ENCODE measurements around the gene ZNF197.

DNA sequence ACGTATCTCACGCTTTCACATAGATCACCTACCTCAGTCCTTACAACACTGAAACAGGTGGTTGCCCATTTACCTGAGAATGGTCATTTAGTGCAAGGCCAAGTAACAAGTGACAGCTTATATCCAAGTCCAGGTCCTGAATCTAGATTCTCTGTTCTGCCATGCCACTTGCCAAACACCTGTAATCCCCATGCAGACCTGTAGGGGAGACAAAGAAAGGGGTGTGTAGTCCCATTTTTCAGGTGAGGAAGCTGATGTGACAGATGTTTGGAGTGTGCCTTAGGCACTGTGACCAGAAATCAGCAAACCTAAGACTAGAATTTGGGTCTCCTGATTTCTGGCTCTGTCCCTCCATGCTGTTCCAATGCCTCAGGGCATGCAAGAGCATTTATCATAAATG lies 36.4 kb downstream of the ZNF197 start:
- TF ChIP-seq, protein P1, sequence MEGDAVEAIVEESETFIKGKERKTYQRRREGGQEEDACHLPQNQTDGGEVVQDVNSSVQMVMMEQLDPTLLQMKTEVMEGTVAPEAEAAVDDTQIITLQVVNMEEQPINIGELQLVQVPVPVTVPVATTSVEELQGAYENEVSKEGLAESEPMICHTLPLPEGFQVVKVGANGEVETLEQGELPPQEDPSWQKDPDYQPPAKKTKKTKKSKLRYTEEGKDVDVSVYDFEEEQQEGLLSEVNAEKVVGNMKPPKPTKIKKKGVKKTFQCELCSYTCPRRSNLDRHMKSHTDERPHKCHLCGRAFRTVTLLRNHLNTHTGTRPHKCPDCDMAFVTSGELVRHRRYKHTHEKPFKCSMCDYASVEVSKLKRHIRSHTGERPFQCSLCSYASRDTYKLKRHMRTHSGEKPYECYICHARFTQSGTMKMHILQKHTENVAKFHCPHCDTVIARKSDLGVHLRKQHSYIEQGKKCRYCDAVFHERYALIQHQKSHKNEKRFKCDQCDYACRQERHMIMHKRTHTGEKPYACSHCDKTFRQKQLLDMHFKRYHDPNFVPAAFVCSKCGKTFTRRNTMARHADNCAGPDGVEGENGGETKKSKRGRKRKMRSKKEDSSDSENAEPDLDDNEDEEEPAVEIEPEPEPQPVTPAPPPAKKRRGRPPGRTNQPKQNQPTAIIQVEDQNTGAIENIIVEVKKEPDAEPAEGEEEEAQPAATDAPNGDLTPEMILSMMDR (optimal IDR thresholded peaks at IDR 0.05 in 1 of 3, IDR thresholded peaks at IDR 0.05 in 1 of 3, conservative IDR thresholded peaks at IDR 0.05 in 1 of 3; ENCODE audit: extremely low read depth in 1 of 3, insufficient read depth in 2 of 3, low read length in 3 of 3), result peak; percentile 4 to 56 (median 47)
- no peak for TF ChIP-seq EZH2 (IDR thresholded peaks at IDR 0.05; ENCODE audit: low read length)

Measured in keratinocyte (primary cell).